HepG2 (cell line): ENCODE results near the gene PIR. TPM values are rescaled to one million over a fixed set of nuclear protein-coding genes. Genes with fewer than 3 reads are reported as not detected.

Source experiments
- ATF1 ChIP-seq: IDR thresholded peaks from 2 replicates; pipeline ENCODE4 v1.6.1; 2016; ENCODE audit warnings: mild to moderate bottlenecking, control low read depth
- ATM ChIP-seq: fragments of 450-650 bp; IDR thresholded peaks from 2 replicates; pipeline ENCODE4 v1.7.1; 2017; ENCODE audit warnings: mild to moderate bottlenecking, borderline replicate concordance
- CCDC6 ChIP-seq: sonication (generic); formaldehyde crosslinking; IDR thresholded peaks from 2 replicates; pipeline ENCODE4 v1.8.1; 2022; ENCODE audit warnings: mild to moderate bottlenecking, missing genetic modification reagents, moderate library complexity
- HDAC6 ChIP-seq: fragments of 200-600 bp; sonication (generic); IDR thresholded peaks from 2 replicates; pipeline ENCODE4 v1.7.0; 2017; ENCODE audit warnings: mild to moderate bottlenecking, antibody characterized with exemption, low read length, low read depth
- IRF1 ChIP-seq: sonication (generic); formaldehyde crosslinking; IDR thresholded peaks from 2 replicates; pipeline ENCODE4 v1.4.0; 2020; ENCODE audit warnings: low read depth, mild to moderate bottlenecking, missing genetic modification reagents
- IRF9 ChIP-seq: sonication (generic); formaldehyde crosslinking; IDR thresholded peaks from 2 replicates; pipeline ENCODE4 v1.8.0; 2022; ENCODE audit warnings: missing genetic modification reagents, mild to moderate bottlenecking, borderline replicate concordance
- MAFK ChIP-seq, 2 experiments: IDR thresholded peaks in 1 of 2; conservative IDR thresholded peaks in 1 of 2; 2 replicates each; pipeline ENCODE4 v1.6.1; 2011; ENCODE audit warnings: improper control_type of control experiment in 2 of 2, low read length in 2 of 2
- MNT ChIP-seq: fragments of 450-650 bp; IDR thresholded peaks from 2 replicates; pipeline ENCODE4 v1.6.1; 2016
- NAIF1 ChIP-seq: sonication (generic); formaldehyde crosslinking; IDR thresholded peaks from 2 replicates; pipeline ENCODE4 v1.5.0; 2020; ENCODE audit warnings: mild to moderate bottlenecking, missing genetic modification reagents, borderline replicate concordance
- PCBP2 ChIP-seq: fragments of 200-400 bp; formaldehyde crosslinking; optimal IDR thresholded peaks from 2 replicates; pipeline ENCODE3; 2018; ENCODE audit warnings: low read length, low read depth; ENCODE audit not compliant: poor library complexity, severe bottlenecking
- RNF2 ChIP-seq: fragments of 450-650 bp; conservative IDR thresholded peaks from 2 replicates; pipeline ENCODE4 v1.6.1; 2016; ENCODE audit warnings: low read depth
- RXRA ChIP-seq: sonication (generic); formaldehyde crosslinking; IDR thresholded peaks from 2 replicates; pipeline ENCODE4 v1.5.1; 2020; ENCODE audit warnings: missing genetic modification reagents
- TARDBP ChIP-seq: sonication (generic); formaldehyde crosslinking; IDR thresholded peaks from 2 replicates; pipeline ENCODE4 v1.8.0; 2022; ENCODE audit warnings: mild to moderate bottlenecking, missing genetic modification reagents
- TFE3 ChIP-seq: IDR thresholded peaks from 2 replicates; pipeline ENCODE4 v1.6.1; 2016
- XBP1 ChIP-seq: sonication (generic); formaldehyde crosslinking; IDR thresholded peaks from 2 replicates; pipeline ENCODE4 v1.5.0; 2020; ENCODE audit warnings: missing genetic modification reagents
- ZNF121 ChIP-seq: sonication (generic); formaldehyde crosslinking; IDR thresholded peaks from 2 replicates; pipeline ENCODE4 v1.5.0; 2020; ENCODE audit warnings: mild to moderate bottlenecking, missing genetic modification reagents
- ZNF280B ChIP-seq: sonication (generic); formaldehyde crosslinking; IDR thresholded peaks from 2 replicates; pipeline ENCODE4 v1.5.0; 2020; ENCODE audit warnings: missing genetic modification reagents, mild to moderate bottlenecking, borderline replicate concordance
- ZNF350 ChIP-seq: sonication (generic); formaldehyde crosslinking; IDR thresholded peaks from 2 replicates; pipeline ENCODE4 v1.4.0; 2020; ENCODE audit warnings: mild to moderate bottlenecking, low read depth, missing genetic modification reagents, borderline replicate concordance
- ZNF775 ChIP-seq: sonication (generic); formaldehyde crosslinking; IDR thresholded peaks from 2 replicates; pipeline ENCODE4 v1.4.0; 2020; ENCODE audit warnings: missing genetic modification reagents, mild to moderate bottlenecking, moderate library complexity, borderline replicate concordance
- ZSCAN25 ChIP-seq: sonication (generic); formaldehyde crosslinking; IDR thresholded peaks from 2 replicates; pipeline ENCODE4 v1.8.0; 2022; ENCODE audit warnings: mild to moderate bottlenecking, missing genetic modification reagents
- polyA plus RNA-seq, 8 experiments: library from polyadenylated mRNA; depleted of rRNA in 3 of 8; stranded (reverse) in 7 of 8; unstranded in 1 of 8; fragments of >200 nt; fragmentation: Illumina TruSeq in 4 of 8; extraction: Trizol in 4 of 8; gene quantifications; 2 replicates each; pipeline versions ENCODE4 v1.2.1 to v1.2.3, GENCODE V29; 2011 to 2016; ENCODE audit warnings: low read depth in 4 of 8, missing spikeins in 1 of 8, mixed read lengths in 1 of 8; ENCODE audit not compliant: insufficient read depth in 1 of 8
- total RNA-seq, 5 experiments: library from RNA; depleted of rRNA; stranded (reverse); fragments of >200 nt; fragmentation: Illumina TruSeq; extraction: Trizol; gene quantifications; 2 replicates each; pipeline ENCODE4 v1.2.3, GENCODE V29; 2016; ENCODE audit warnings: low read depth in 1 of 5
- TF ChIP-seq, protein P1 (sequence below): sonication (generic); formaldehyde crosslinking; IDR thresholded peaks from 2 replicates; pipeline ENCODE4 v1.8.0; 2022; ENCODE audit warnings: mild to moderate bottlenecking, missing genetic modification reagents, moderate library complexity

The PIR gene
- total and polyA plus RNA-seq, 2 of the 13 experiments (the other 11 are each of a cell fraction or from before 2014, with no cell fraction given), result 12.2 to 38.0 TPM

DNA sequence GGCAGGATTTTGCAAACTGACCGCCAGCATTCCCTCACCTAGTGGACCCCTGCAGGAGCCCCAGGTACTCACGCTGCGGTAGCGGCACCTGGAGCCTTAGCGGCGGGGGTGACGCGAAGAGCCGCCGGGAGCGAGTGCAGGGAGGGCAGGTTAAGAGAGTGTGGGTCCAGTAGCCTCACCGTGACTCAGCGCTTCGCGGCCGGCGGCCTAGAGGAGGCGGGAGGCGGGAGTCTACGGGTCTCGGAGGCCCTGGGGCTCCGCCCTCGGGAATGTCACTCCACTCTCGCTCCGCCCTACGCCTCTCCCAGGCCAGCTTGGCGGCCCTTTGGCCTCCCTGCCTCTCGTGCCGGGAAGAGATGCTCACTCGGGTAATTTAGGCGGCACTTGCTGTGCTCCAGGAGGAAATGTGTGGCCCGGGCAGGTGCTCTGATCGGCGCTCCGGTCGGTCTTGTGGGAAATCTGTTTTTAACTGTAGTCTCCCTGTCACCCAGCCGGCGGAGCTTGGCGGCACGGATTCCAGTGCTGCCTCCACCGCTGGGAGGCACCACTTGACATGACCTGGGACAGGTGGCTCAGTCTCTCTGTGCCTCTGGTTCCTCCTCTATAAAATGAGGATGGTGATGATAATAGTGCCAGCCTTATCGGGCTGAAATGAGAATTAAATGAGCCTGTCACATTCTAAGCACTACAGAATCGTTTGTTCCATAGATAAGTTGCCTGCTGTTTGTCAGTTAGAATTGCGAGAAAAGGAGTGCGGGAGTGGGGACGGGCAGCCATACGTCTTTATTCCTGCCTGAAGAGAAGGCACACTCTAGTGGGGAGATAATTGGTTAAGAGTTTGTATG is at the start of gene PIR (continued):
- no peak for TF ChIP-seq IRF9
- TF ChIP-seq RNF2, result no peak
- TF ChIP-seq IRF1 (CRISPR knock-in tag), result no peak
- no peak for TF ChIP-seq XBP1 (CRISPR knock-in tag)
- TF ChIP-seq ATM, result no peak
- no peak for TF ChIP-seq CCDC6
- TF ChIP-seq PCBP2, result no peak
- no peak for TF ChIP-seq ZNF121
- TF ChIP-seq NAIF1 (CRISPR knock-in tag), result no peak
- TF ChIP-seq TFE3, result no peak
- TF ChIP-seq, protein P1, sequence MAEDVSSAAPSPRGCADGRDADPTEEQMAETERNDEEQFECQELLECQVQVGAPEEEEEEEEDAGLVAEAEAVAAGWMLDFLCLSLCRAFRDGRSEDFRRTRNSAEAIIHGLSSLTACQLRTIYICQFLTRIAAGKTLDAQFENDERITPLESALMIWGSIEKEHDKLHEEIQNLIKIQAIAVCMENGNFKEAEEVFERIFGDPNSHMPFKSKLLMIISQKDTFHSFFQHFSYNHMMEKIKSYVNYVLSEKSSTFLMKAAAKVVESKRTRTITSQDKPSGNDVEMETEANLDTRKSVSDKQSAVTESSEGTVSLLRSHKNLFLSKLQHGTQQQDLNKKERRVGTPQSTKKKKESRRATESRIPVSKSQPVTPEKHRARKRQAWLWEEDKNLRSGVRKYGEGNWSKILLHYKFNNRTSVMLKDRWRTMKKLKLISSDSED (CRISPR knock-in tag), result no peak
- TF ChIP-seq HDAC6, result no peak
- no peak; the same call in 1 of the 2 replicates for TF ChIP-seq ZNF350 (CRISPR knock-in tag)
- TF ChIP-seq ATF1, result no peak
- TF ChIP-seq TARDBP, result peak; percentile 41; the same call in 1 of the 2 replicates
- no peak for TF ChIP-seq ZSCAN25 (CRISPR knock-in tag)
- TF ChIP-seq MNT, result no peak
- TF ChIP-seq ZNF280B, result no peak
- TF ChIP-seq RXRA (CRISPR knock-in tag), result no peak
- no peak for TF ChIP-seq ZNF775 (CRISPR knock-in tag)
- TF ChIP-seq MAFK (conservative IDR thresholded peaks at IDR 0.05 in 1 of 2, IDR thresholded peaks at IDR 0.05 in 1 of 2; ENCODE audit: low read length in 2 of 2), result peak; percentile 72 to 88
